ENCODE data around the gene COL6A5. TPM values are rescaled to one million over a fixed set of nuclear protein-coding genes. Genes with fewer than 3 reads are reported as not detected.
A peak's percentile ranks its signal among the peaks of the same experiment; 100 is the strongest.

Gene COL6A5
- total RNA-seq, 4 donors from 2014 or later = 0.15 to 2.1 (median 0.44) TPM

DNA sequence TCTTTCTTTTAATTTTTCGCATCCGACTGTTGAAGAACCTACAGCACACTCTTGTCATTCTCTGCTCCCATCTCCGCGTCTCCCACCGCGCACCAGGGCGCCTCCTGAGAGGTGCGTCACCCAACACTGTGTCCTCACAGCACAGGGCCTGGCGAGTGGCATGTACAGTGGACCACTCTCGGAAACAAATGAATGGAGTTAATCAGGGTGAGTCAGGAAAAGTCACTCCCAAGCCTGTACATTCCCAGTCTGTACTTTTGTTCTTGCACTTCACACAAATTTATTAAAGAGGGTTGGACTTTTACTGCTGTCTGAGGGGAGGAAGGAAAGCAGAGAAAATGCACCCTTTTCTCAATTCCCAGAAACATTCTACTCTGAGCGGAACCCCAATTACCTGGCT lies 172.1 kb downstream of the COL6A5 start:
- DNase-seq (ENCODE audit: low spot score in 2 of 2) = no peak
- 17% methylated on average over 11 of the region's 11 CpGs for WGBS
- Histone ChIP-seq H3K36me3 (no peaks in the 10 kb centered on the region), H3K27ac (no peak overlapping the region), H3K9me3 (no peaks in the 10 kb centered on the region), H3K27me3 (peaks cover 31% of the 10 kb centered on the region), H3K4me1 (peaks cover 4% of the 10 kb centered on the region), H3K4me3 (peak overlapping the region; percentile 22)
- TF ChIP-seq EP300 (IDR thresholded peaks at IDR 0.05) = no peak
- TF ChIP-seq, protein P1, sequence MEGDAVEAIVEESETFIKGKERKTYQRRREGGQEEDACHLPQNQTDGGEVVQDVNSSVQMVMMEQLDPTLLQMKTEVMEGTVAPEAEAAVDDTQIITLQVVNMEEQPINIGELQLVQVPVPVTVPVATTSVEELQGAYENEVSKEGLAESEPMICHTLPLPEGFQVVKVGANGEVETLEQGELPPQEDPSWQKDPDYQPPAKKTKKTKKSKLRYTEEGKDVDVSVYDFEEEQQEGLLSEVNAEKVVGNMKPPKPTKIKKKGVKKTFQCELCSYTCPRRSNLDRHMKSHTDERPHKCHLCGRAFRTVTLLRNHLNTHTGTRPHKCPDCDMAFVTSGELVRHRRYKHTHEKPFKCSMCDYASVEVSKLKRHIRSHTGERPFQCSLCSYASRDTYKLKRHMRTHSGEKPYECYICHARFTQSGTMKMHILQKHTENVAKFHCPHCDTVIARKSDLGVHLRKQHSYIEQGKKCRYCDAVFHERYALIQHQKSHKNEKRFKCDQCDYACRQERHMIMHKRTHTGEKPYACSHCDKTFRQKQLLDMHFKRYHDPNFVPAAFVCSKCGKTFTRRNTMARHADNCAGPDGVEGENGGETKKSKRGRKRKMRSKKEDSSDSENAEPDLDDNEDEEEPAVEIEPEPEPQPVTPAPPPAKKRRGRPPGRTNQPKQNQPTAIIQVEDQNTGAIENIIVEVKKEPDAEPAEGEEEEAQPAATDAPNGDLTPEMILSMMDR (IDR thresholded peaks at IDR 0.05) = no peak
- TF ChIP-seq POLR2A (IDR thresholded peaks at IDR 0.05) = no peak
- no peak for TF ChIP-seq POLR2AphosphoS5 (IDR thresholded peaks at IDR 0.05)

DNA sequence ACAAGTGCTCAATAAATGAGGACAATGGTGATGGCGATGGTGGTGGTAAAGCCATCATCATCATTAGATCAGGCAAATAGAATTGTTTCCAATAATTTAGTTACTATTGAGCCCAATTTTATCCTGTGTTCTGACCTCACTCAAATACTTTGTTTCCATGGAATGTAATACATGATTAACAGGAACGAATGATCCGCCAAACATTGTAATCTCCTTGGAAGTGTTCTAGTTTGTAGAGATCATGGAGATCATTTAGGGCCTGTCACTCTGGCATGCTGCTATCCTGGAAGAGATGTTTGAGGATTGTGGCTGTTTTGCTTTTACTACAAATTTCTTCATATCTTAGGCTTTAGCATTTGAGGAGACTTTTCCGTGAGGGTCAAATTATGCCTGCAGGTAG lies 174.3 kb downstream of the COL6A5 start:
- TF ChIP-seq EP300 (IDR thresholded peaks at IDR 0.05) (no peak), POLR2AphosphoS5 (IDR thresholded peaks at IDR 0.05) (no peak), POLR2A (IDR thresholded peaks at IDR 0.05) (no peak)
- TF ChIP-seq, protein P1 (IDR thresholded peaks at IDR 0.05) = no peak
- Histone ChIP-seq H3K27ac (no peak overlapping the region), H3K27me3 (peaks cover 33% of the 10 kb centered on the region), H3K4me3 (no peak overlapping the region), H3K9me3 (no peaks in the 10 kb centered on the region), H3K4me1 (peaks cover 4% of the 10 kb centered on the region), H3K36me3 (no peaks in the 10 kb centered on the region)
- DNase-seq (ENCODE audit: low spot score in 2 of 2) = no peak
- 83% methylated on average over 4 of the region's 4 CpGs for WGBS

DNA sequence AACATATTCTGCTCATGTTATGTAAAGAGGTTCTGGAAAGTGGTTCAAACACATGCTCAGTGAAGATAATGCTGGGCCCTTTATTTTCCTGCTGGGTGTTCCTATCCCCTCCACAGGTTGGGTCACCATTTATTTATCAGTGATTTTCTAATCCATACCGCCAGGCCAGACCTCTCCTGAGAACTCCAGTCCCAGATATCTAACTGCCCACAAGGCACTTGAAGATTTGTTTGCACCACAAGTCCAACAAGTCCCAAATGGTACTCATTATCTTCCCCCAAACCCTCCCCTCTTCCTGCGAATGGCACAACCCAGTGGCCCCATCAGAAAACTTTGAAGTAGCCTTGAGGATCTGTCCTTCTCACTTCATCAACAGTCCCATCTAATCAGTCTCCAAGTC lies 176.9 kb downstream of the COL6A5 start:
- no peak for TF ChIP-seq EP300 (IDR thresholded peaks at IDR 0.05)
- no peak for TF ChIP-seq POLR2A (IDR thresholded peaks at IDR 0.05)
- TF ChIP-seq, protein P1 (IDR thresholded peaks at IDR 0.05) = no peak
- no peak for TF ChIP-seq POLR2AphosphoS5 (IDR thresholded peaks at IDR 0.05)
- no peak overlapping the region for H3K4me3 ChIP-seq
- peaks cover under 1% of the 10 kb centered on the region for H3K4me1 ChIP-seq
- no peaks in the 10 kb centered on the region for H3K36me3 ChIP-seq
- WGBS = 90% methylated on average over 2 of the region's 2 CpGs
- H3K27me3 ChIP-seq = peaks cover 13% of the 10 kb centered on the region
- H3K27ac ChIP-seq = no peak overlapping the region
- no peaks in the 10 kb centered on the region for H3K9me3 ChIP-seq
- no peak for DNase-seq (ENCODE audit: low spot score in 2 of 2)

DNA sequence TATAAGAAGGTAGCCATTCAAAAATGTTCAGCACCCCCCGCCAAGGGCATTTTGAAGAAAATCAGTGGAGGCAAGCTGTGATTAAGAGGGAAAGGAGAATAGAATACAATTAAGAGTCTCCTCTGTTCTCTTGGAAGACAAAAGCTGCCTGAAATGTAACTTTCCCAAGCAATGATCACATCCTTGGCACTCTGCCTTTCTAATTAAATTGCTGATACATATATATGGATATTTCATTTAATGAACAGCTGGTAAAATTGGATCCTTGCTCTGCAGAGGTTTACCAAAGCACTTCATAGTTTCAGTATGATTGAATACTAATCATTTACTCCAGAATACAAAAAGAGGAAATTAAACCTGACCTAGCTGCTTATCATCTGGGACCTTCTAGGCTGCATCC lies 182.0 kb downstream of the COL6A5 start:
- Histone ChIP-seq H3K9me3 (no peaks in the 10 kb centered on the region), H3K27ac (no peak overlapping the region), H3K4me1 (peaks cover 3% of the 10 kb centered on the region), H3K27me3 (peaks cover 5% of the 10 kb centered on the region), H3K36me3 (no peaks in the 10 kb centered on the region), H3K4me3 (no peak overlapping the region)
- DNase-seq (ENCODE audit: low spot score in 2 of 2) = no peak
- 92% methylated on average over 1 of the region's 1 CpG for WGBS
- no peak for TF ChIP-seq POLR2AphosphoS5 (IDR thresholded peaks at IDR 0.05)
- TF ChIP-seq POLR2A (IDR thresholded peaks at IDR 0.05) = no peak
- TF ChIP-seq EP300 (IDR thresholded peaks at IDR 0.05) = no peak
- TF ChIP-seq, protein P1 (IDR thresholded peaks at IDR 0.05) = no peak

DNA sequence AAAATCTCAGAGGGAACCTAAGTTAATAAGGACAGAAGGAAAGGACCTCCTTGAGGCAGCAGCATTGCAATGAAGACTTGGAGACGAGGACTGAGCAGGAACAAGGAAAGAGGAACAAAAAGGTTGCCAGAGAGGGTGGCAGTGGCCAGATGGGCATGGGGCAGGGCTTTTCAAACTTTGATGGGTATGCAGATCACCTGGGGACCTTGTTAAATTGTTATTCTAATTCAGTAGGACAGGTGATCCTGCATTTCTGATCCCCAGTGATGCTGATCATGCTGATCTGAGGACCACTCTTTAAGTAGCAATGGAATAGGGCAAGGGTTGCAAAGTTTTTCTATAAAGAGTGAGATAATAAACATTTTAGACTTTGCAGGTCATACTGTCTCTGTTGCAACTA lies 182.6 kb downstream of the COL6A5 start:
- no peak for TF ChIP-seq POLR2AphosphoS5 (IDR thresholded peaks at IDR 0.05)
- no peak for TF ChIP-seq EP300 (IDR thresholded peaks at IDR 0.05)
- no peak for TF ChIP-seq POLR2A (IDR thresholded peaks at IDR 0.05)
- TF ChIP-seq, protein P1 (IDR thresholded peaks at IDR 0.05) = no peak
- Histone ChIP-seq H3K4me1 (peaks cover 3% of the 10 kb centered on the region), H3K4me3 (no peak overlapping the region), H3K27me3 (peaks cover 5% of the 10 kb centered on the region), H3K9me3 (no peaks in the 10 kb centered on the region), H3K36me3 (no peaks in the 10 kb centered on the region), H3K27ac (no peak overlapping the region)
- WGBS = 74% methylated on average over 1 of the region's 1 CpG
- DNase-seq (ENCODE audit: low spot score in 2 of 2) = no peak

Data from suprapubic skin (tissue), 4 donors.